WTC11 (cell line): ENCODE data around the gene RUBCN.

ENCODE experiments used
- JAZF1 ChIP-seq: fragments of 250-450 bp; sonication (Bioruptor Pico); IDR thresholded peaks from 2 replicates; pipeline ENCODE4 v1.9.0; 2021; ENCODE audit warnings: moderate library complexity, mild to moderate bottlenecking, inconsistent platforms
- TF ChIP-seq, protein P1 (sequence below): fragments of 200-600 bp; IDR thresholded peaks from 2 replicates; pipeline ENCODE4 v1.8.0; 2022; ENCODE audit warnings: antibody characterized with exemption
- TF ChIP-seq, protein P2 (sequence below): sonication (generic); formaldehyde crosslinking; IDR thresholded peaks from 2 replicates; pipeline ENCODE4 v1.8.0; 2023; ENCODE audit warnings: missing genetic modification reagents
- TF ChIP-seq, protein P3 (sequence below): sonication (generic); formaldehyde crosslinking; conservative IDR thresholded peaks from 2 replicates; pipeline ENCODE4 v1.8.1; 2022; ENCODE audit warnings: mild to moderate bottlenecking, missing genetic modification reagents

DNA sequence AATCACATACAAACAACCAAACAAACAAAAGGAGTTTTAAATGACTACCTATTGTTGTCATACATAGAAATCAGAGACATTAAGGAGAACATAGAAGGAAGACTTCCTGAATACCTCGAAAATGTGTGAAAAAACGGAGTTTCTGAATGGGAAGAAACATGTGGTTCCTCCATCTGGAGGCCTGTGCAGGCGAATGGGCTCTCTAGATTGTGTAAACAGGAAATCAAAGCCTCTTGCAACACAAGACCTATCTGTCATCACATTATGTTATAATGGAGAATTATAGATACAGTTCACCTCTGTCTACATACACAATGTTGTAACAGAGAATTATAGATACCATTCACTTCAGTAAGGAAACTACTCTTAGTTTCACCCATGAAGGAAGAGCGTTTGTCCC is 44.1 kb downstream of the RUBCN start:
- TF ChIP-seq, protein P1, sequence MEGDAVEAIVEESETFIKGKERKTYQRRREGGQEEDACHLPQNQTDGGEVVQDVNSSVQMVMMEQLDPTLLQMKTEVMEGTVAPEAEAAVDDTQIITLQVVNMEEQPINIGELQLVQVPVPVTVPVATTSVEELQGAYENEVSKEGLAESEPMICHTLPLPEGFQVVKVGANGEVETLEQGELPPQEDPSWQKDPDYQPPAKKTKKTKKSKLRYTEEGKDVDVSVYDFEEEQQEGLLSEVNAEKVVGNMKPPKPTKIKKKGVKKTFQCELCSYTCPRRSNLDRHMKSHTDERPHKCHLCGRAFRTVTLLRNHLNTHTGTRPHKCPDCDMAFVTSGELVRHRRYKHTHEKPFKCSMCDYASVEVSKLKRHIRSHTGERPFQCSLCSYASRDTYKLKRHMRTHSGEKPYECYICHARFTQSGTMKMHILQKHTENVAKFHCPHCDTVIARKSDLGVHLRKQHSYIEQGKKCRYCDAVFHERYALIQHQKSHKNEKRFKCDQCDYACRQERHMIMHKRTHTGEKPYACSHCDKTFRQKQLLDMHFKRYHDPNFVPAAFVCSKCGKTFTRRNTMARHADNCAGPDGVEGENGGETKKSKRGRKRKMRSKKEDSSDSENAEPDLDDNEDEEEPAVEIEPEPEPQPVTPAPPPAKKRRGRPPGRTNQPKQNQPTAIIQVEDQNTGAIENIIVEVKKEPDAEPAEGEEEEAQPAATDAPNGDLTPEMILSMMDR: no peak
- TF ChIP-seq, protein P2, sequence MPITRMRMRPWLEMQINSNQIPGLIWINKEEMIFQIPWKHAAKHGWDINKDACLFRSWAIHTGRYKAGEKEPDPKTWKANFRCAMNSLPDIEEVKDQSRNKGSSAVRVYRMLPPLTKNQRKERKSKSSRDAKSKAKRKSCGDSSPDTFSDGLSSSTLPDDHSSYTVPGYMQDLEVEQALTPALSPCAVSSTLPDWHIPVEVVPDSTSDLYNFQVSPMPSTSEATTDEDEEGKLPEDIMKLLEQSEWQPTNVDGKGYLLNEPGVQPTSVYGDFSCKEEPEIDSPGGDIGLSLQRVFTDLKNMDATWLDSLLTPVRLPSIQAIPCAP: no peak
- TF ChIP-seq, protein P3, sequence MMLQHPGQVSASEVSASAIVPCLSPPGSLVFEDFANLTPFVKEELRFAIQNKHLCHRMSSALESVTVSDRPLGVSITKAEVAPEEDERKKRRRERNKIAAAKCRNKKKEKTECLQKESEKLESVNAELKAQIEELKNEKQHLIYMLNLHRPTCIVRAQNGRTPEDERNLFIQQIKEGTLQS (CRISPR knock-in tag): no peak
- TF ChIP-seq JAZF1: no peak
